Measurements from ENCODE around the gene RPL31. TPM values are rescaled to one million over a fixed set of nuclear protein-coding genes. Genes with fewer than 3 reads are reported as not detected.

The RPL31 gene
- total RNA-seq, 3 donors from 2014 or later = 1,654 to 2,512 (median 1,741) TPM

DNA sequence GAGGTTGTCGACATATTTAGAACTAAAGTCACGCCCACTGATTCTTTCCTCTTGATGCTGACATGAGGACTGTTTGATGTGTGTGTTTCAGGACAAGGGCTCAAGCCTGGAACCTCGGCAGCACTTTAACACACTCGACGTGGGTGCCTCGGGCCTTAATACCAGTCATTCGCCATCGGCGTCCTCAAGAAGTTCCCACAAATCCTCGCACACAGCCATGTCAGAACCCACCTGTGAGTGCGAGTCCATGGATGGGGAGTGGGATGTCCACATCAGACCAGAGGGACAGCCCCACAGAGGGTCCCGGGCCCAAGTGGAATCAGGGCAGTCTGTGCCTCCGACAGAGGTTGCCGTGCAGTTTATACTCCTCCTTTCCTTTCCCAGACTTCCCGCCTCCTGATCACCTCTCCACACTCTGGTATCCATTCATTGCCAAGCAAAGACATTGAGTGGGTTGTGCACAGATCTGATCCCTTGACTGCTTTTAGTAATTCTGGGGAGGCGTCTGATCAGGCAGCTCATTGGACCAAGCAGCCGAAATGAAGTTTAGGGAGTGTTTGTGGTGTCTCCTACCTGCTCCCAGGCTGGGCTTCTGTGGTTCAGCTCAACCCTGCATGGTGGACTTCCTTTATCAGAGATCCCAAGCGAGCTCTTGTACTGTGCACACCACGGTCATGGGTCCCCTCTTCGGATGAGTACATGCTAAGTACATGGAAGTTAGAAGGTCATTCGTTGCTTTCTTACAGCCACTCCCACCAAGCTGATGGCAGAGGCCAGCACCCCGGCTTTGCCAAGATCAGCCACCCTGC lies 27.2 kb upstream of the RPL31 start:
- intact Hi-C loops (cut with DNase I; ENCODE audit: low total_unique reads) = loop anchor here (10.0 kb wide), 1 partner anchor 360 kb away; no protein-coding TSS in a partner anchor
- TF ChIP-seq, protein P1, sequence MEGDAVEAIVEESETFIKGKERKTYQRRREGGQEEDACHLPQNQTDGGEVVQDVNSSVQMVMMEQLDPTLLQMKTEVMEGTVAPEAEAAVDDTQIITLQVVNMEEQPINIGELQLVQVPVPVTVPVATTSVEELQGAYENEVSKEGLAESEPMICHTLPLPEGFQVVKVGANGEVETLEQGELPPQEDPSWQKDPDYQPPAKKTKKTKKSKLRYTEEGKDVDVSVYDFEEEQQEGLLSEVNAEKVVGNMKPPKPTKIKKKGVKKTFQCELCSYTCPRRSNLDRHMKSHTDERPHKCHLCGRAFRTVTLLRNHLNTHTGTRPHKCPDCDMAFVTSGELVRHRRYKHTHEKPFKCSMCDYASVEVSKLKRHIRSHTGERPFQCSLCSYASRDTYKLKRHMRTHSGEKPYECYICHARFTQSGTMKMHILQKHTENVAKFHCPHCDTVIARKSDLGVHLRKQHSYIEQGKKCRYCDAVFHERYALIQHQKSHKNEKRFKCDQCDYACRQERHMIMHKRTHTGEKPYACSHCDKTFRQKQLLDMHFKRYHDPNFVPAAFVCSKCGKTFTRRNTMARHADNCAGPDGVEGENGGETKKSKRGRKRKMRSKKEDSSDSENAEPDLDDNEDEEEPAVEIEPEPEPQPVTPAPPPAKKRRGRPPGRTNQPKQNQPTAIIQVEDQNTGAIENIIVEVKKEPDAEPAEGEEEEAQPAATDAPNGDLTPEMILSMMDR (IDR thresholded peaks at IDR 0.05) = no peak
- TF ChIP-seq POLR2AphosphoS5 (IDR thresholded peaks at IDR 0.05) (no peak), POLR2A (IDR thresholded peaks at IDR 0.05) (no peak)
- Histone ChIP-seq H3K36me3 (no peaks in the 10 kb centered on the region), H3K9me3 (no peaks in the 10 kb centered on the region), H3K4me1 (no peaks in the 10 kb centered on the region), H3K27ac (no peak overlapping the region), H3K27me3 (no peaks in the 10 kb centered on the region), H3K4me3 (no peak overlapping the region)
- DNase-seq (ENCODE audit: low spot score in 2 of 2) = no peak

GRCh38 chr2:100975521-100975785 lies 26.6 kb upstream of the RPL31 start:
- no peaks in the 10 kb centered on the region for H3K9me3 ChIP-seq
- TF ChIP-seq, protein P1 (IDR thresholded peaks at IDR 0.05) = no peak
- TF ChIP-seq POLR2AphosphoS5 (IDR thresholded peaks at IDR 0.05) (no peak), POLR2A (IDR thresholded peaks at IDR 0.05) (no peak)
- H3K4me3 ChIP-seq = no peak overlapping the region
- intact Hi-C loops (cut with DNase I; ENCODE audit: low total_unique reads) = loop anchor here (10.0 kb wide), 1 partner anchor 361 kb away; no protein-coding TSS in a partner anchor
- H3K4me1 ChIP-seq = no peaks in the 10 kb centered on the region
- H3K36me3 ChIP-seq = no peaks in the 10 kb centered on the region
- no peak for DNase-seq (ENCODE audit: low spot score in 2 of 2)
- no peaks in the 10 kb centered on the region for H3K27me3 ChIP-seq
- no peak overlapping the region for H3K27ac ChIP-seq

DNA sequence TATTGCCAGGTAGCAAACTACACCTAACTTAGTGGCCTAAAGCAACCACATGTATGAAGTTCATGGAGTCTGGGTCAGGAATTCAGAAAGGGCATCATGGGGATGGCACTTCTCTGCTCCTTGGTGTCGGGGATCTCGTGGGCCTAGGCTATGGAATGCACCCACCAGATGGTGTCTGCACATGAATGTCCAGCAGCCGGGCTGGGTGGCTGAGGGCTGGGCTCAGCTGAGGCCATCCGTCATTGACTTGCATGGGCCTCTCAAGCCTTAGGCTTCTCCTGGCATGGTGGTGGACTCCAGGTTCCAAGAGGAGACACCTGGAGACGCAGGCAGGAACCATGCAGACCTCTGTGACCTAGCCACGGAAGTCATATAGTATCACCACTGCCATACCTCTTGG lies 26.0 kb upstream of the RPL31 start:
- intact Hi-C loops (cut with DNase I; ENCODE audit: low total_unique reads) = loop anchor here (10.0 kb wide), 1 partner anchor 361 kb away; no protein-coding TSS in a partner anchor
- TF ChIP-seq POLR2AphosphoS5 (IDR thresholded peaks at IDR 0.05) = no peak
- no peak for TF ChIP-seq POLR2A (IDR thresholded peaks at IDR 0.05)
- TF ChIP-seq, protein P1 (IDR thresholded peaks at IDR 0.05) = no peak
- no peaks in the 10 kb centered on the region for H3K9me3 ChIP-seq
- H3K36me3 ChIP-seq = no peaks in the 10 kb centered on the region
- no peaks in the 10 kb centered on the region for H3K4me1 ChIP-seq
- H3K4me3 ChIP-seq = no peak overlapping the region
- H3K27ac ChIP-seq = no peak overlapping the region
- H3K27me3 ChIP-seq = no peaks in the 10 kb centered on the region
- DNase-seq (ENCODE audit: low spot score in 2 of 2) = no peak

- H3K27ac ChIP-seq = no peak overlapping the region
- no peaks in the 10 kb centered on the region for H3K27me3 ChIP-seq
- no peaks in the 10 kb centered on the region for H3K36me3 ChIP-seq
- intact Hi-C loops (cut with DNase I; ENCODE audit: low total_unique reads) = loop anchor here (10.0 kb wide), 1 partner anchor 362 kb away; no protein-coding TSS in a partner anchor
- no peaks in the 10 kb centered on the region for H3K9me3 ChIP-seq
- no peak for DNase-seq (ENCODE audit: low spot score in 2 of 2)
- H3K4me3 ChIP-seq = no peak overlapping the region
- H3K4me1 ChIP-seq = no peaks in the 10 kb centered on the region
- TF ChIP-seq, protein P1 (IDR thresholded peaks at IDR 0.05) = no peak
Observed at GRCh38 chr2:100976645-100977391, 25.3 kb upstream of the RPL31 start.

- Histone ChIP-seq H3K27me3 (no peaks in the 10 kb centered on the region), H3K27ac (no peak overlapping the region), H3K4me1 (no peaks in the 10 kb centered on the region), H3K9me3 (no peaks in the 10 kb centered on the region), H3K4me3 (no peak overlapping the region), H3K36me3 (no peaks in the 10 kb centered on the region)
- TF ChIP-seq POLR2AphosphoS5 (IDR thresholded peaks at IDR 0.05) (no peak), POLR2A (IDR thresholded peaks at IDR 0.05) (no peak)
- TF ChIP-seq, protein P1 (IDR thresholded peaks at IDR 0.05) = no peak
- no peak for DNase-seq (ENCODE audit: low spot score in 2 of 2)
- intact Hi-C loops (cut with DNase I; ENCODE audit: low total_unique reads) = loop anchor here (10.0 kb wide), 1 partner anchor 363 kb away; no protein-coding TSS in a partner anchor
Observed at GRCh38 chr2:100977511-100977910, 24.6 kb upstream of the RPL31 start.

Measured in breast epithelium (tissue), 4 donors.